ENCODE measurements around the gene CYP46A1.

The CYP46A1 gene

GRCh38 chr14:99698236-99698635, 14.1 kb downstream of the CYP46A1 start:
- Histone ChIP-seq H3K9me2 (ENCODE audit: low read depth, low read length) (no peaks in the 10 kb centered on the region), H3F3A (ENCODE audit: insufficient read depth, low read length) (no peaks in the 10 kb centered on the region), H4K20me1 (ENCODE audit: insufficient read depth, low read length) (no peaks in the 10 kb centered on the region), H3K9ac (ENCODE audit: low read length) (no peak overlapping the region), H3K79me2 (ENCODE audit: insufficient read depth, low read length) (no peaks in the 10 kb centered on the region), H2AFZ (ENCODE audit: low read length) (no peak overlapping the region), H3K27ac (ENCODE audit: low read depth, low read length, poor library complexity, severe bottlenecking) (no peak overlapping the region), H3K4me3 (ENCODE audit: low read depth, low read length, poor library complexity, severe bottlenecking) (no peak overlapping the region), H3K27me3 (ENCODE audit: insufficient read depth, low read length) (no peaks in the 10 kb centered on the region), H3K9me3 (ENCODE audit: low read length) (peaks cover 7% of the 10 kb centered on the region), H3K4me1 (ENCODE audit: insufficient read depth, low read length, severe bottlenecking) (no peaks in the 10 kb centered on the region), H3K4me2 (ENCODE audit: low read length) (no peak overlapping the region), H3K36me3 (ENCODE audit: insufficient read depth, low read length) (no peaks in the 10 kb centered on the region)
- TF ChIP-seq EZH2 (IDR thresholded peaks at IDR 0.05; ENCODE audit: borderline replicate concordance, low read length) = no peak
- no peak for TF ChIP-seq CTCF (IDR thresholded peaks at IDR 0.05; ENCODE audit: low read length)

DNA sequence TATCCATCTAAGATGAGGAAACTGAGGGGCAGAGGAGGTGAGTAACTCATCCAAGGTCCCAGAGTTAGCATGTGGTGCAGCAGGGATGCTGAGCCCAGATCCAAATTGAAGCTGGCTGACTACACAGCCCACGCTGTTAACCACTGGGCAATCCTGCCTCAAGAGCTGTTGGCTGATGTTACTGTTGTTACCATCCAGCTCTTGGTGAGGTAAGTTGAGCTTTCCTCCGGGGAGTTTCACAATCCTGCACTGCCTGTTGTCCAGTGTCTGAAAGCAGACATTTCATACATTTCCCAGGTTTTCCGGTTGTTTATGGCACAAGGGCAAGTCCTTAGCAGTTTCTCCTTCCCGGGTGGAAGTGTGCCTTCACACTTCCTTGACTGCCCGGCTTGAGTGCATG, 14.5 kb downstream of the CYP46A1 start:
- peaks cover 11% of the 10 kb centered on the region for H3K9me3 ChIP-seq (ENCODE audit: low read length)
- no peak overlapping the region for H3K27ac ChIP-seq (ENCODE audit: low read depth, low read length, poor library complexity, severe bottlenecking)
- no peaks in the 10 kb centered on the region for H3K9me2 ChIP-seq (ENCODE audit: low read depth, low read length)
- no peak overlapping the region for H3K9ac ChIP-seq (ENCODE audit: low read length)
- H3K79me2 ChIP-seq (ENCODE audit: insufficient read depth, low read length) = no peaks in the 10 kb centered on the region
- TF ChIP-seq EZH2 (IDR thresholded peaks at IDR 0.05; ENCODE audit: borderline replicate concordance, low read length) = no peak
- no peak for TF ChIP-seq CTCF (IDR thresholded peaks at IDR 0.05; ENCODE audit: low read length)
- H3K4me3 ChIP-seq (ENCODE audit: low read depth, low read length, poor library complexity, severe bottlenecking) = no peak overlapping the region
- H3K36me3 ChIP-seq (ENCODE audit: insufficient read depth, low read length) = no peaks in the 10 kb centered on the region
- no peaks in the 10 kb centered on the region for H3K4me1 ChIP-seq (ENCODE audit: insufficient read depth, low read length, severe bottlenecking)
- no peaks in the 10 kb centered on the region for H4K20me1 ChIP-seq (ENCODE audit: insufficient read depth, low read length)
- H2AFZ ChIP-seq (ENCODE audit: low read length) = no peak overlapping the region
- no peak overlapping the region for H3K4me2 ChIP-seq (ENCODE audit: low read length)
- H3F3A ChIP-seq (ENCODE audit: insufficient read depth, low read length) = no peaks in the 10 kb centered on the region
- no peaks in the 10 kb centered on the region for H3K27me3 ChIP-seq (ENCODE audit: insufficient read depth, low read length)

DNA sequence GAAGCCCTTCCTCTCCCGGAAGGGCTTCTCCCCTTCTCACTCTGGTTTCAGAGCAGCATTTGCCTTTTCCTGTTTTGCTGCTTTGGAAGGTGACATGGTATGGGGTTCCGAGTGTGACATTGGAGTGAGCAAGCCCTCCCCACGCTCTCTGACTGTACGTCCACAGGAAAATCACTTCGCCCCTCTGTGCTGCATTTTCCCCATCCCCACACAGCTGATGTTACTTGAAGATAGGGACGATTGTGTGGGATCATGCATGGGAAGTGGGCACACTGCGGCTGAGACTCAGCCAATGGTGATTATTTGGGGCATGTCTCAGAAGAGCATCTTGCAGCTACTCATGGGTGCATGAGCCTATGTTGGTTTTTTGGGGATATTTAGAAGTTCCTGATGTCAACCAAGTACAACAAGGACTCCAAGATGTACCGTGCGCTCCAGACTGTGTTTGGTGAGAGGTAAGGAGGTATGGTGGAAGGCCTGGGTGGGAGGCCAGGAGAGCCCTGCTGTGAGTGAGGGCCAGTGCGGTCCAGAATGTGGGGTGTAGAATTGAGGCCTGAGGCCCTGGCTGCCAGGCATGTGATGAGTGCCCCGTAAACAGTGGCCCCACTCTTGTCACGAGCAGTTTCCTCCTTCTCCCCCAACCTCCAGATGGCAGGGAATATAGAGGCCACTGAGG, 15.1 kb downstream of the CYP46A1 start:
- no peaks in the 10 kb centered on the region for H3K27me3 ChIP-seq (ENCODE audit: insufficient read depth, low read length)
- TF ChIP-seq CTCF (IDR thresholded peaks at IDR 0.05; ENCODE audit: low read length) = no peak
- TF ChIP-seq EZH2 (IDR thresholded peaks at IDR 0.05; ENCODE audit: borderline replicate concordance, low read length) = no peak
- no peaks in the 10 kb centered on the region for H3K9me2 ChIP-seq (ENCODE audit: low read depth, low read length)
- H3K4me2 ChIP-seq (ENCODE audit: low read length) = no peak overlapping the region
- no peaks in the 10 kb centered on the region for H3K4me1 ChIP-seq (ENCODE audit: insufficient read depth, low read length, severe bottlenecking)
- no peaks in the 10 kb centered on the region for H4K20me1 ChIP-seq (ENCODE audit: insufficient read depth, low read length)
- no peak overlapping the region for H3K4me3 ChIP-seq (ENCODE audit: low read depth, low read length, poor library complexity, severe bottlenecking)
- no peak overlapping the region for H2AFZ ChIP-seq (ENCODE audit: low read length)
- H3K9ac ChIP-seq (ENCODE audit: low read length) = no peak overlapping the region
- H3F3A ChIP-seq (ENCODE audit: insufficient read depth, low read length) = no peaks in the 10 kb centered on the region
- no peaks in the 10 kb centered on the region for H3K36me3 ChIP-seq (ENCODE audit: insufficient read depth, low read length)
- no peak overlapping the region for H3K27ac ChIP-seq (ENCODE audit: low read depth, low read length, poor library complexity, severe bottlenecking)
- H3K79me2 ChIP-seq (ENCODE audit: insufficient read depth, low read length) = no peaks in the 10 kb centered on the region
- peaks cover 15% of the 10 kb centered on the region for H3K9me3 ChIP-seq (ENCODE audit: low read length)
